ENCODE data around the gene REEP1. TPM values are rescaled to one million over a fixed set of nuclear protein-coding genes. Genes with fewer than 3 reads are reported as not detected.
A peak's percentile ranks its signal among the peaks of the same experiment; 100 is the strongest.
"Not testable (repeated sequence)": the region's sequence is repeated elsewhere in the genome, so short reads cannot be mapped to it uniquely, and the experiment has no call there.

The REEP1 gene
- total RNA-seq, 1 donor from 2014 or later, result 14.5 TPM

GRCh38 chr2:86347401-86347800 lies 10.0 kb upstream of the REEP1 start:
- DNase-seq (ENCODE audit: low read depth in 2 of 2), result no peak

- DNase-seq (ENCODE audit: low read depth in 2 of 2), result not testable (repeated sequence)
Measured at GRCh38 chr2:86345783-86346370, 8.5 kb upstream of the REEP1 start.

GRCh38 chr2:86344404-86344803 lies 7.0 kb upstream of the REEP1 start:
- DNase-seq (ENCODE audit: low read depth in 2 of 2), result no peak

- DNase-seq (ENCODE audit: low read depth in 2 of 2), result no peak
Measured at GRCh38 chr2:86342488-86342887, 5.1 kb upstream of the REEP1 start.

- no peak for DNase-seq (ENCODE audit: low read depth in 2 of 2)
Measured at GRCh38 chr2:86341470-86341869, 4.0 kb upstream of the REEP1 start.

GRCh38 chr2:86338778-86339295 lies 1.4 kb upstream of the REEP1 start:
- DNase-seq (ENCODE audit: low read depth in 2 of 2), result no peak

GRCh38 chr2:86336675-86337243 lies 667 bp downstream of the REEP1 start:
- DNase-seq (ENCODE audit: low read depth in 2 of 2), result peak in 1 of 2 donors; percentile 27

- DNase-seq (ENCODE audit: low read depth in 2 of 2), result no peak
Measured at GRCh38 chr2:86335865-86336674, 1.4 kb downstream of the REEP1 start.

GRCh38 chr2:86333378-86333777 lies 4.0 kb downstream of the REEP1 start:
- no peak for DNase-seq (ENCODE audit: low read depth in 2 of 2)

- no peak for DNase-seq (ENCODE audit: low read depth in 2 of 2)
Measured at GRCh38 chr2:86332654-86333053, 4.8 kb downstream of the REEP1 start.

- no peak for DNase-seq (ENCODE audit: low read depth in 2 of 2)
Measured at GRCh38 chr2:86331384-86331783, 6.0 kb downstream of the REEP1 start.

- no peak for DNase-seq (ENCODE audit: low read depth in 2 of 2)
Measured at GRCh38 chr2:86330001-86330400, 7.4 kb downstream of the REEP1 start.

GRCh38 chr2:86323273-86324021 lies 14.0 kb downstream of the REEP1 start:
- DNase-seq (ENCODE audit: low read depth in 2 of 2), result no peak

- DNase-seq (ENCODE audit: low read depth in 2 of 2), result no peak
Measured at GRCh38 chr2:86319700-86320580, 17.5 kb downstream of the REEP1 start.

GRCh38 chr2:86315084-86315483 lies 22.3 kb downstream of the REEP1 start:
- DNase-seq (ENCODE audit: low read depth in 2 of 2), result no peak

- no peak for DNase-seq (ENCODE audit: low read depth in 2 of 2)
Measured at GRCh38 chr2:86314125-86314524, 23.3 kb downstream of the REEP1 start.

GRCh38 chr2:86313341-86313740 lies 24.1 kb downstream of the REEP1 start:
- no peak for DNase-seq (ENCODE audit: low read depth in 2 of 2)

- DNase-seq (ENCODE audit: low read depth in 2 of 2), result no peak
Measured at GRCh38 chr2:86311879-86312278, 25.5 kb downstream of the REEP1 start.

GRCh38 chr2:86309966-86310365 lies 27.5 kb downstream of the REEP1 start:
- no peak for DNase-seq (ENCODE audit: low read depth in 2 of 2)

GRCh38 chr2:86308984-86309695 lies 28.3 kb downstream of the REEP1 start:
- DNase-seq (ENCODE audit: low read depth in 2 of 2), result no peak
